HL-60 (cell line): ENCODE data around the gene SLC2A9.

Experiments used
- DNase-seq, 2 experiments: peaks; one replicate each; pipeline ENCODE4 v3.0.0-alpha.2; 2010 to 2020; ENCODE audit warnings: low read depth in 1 of 2, low spot score in 1 of 2
- H3K27ac ChIP-seq: fragments of 250-450 bp; sonication (Bioruptor Pico); replicated peaks from 2 replicates; pipeline ENCODE4 v1.5.1; 2020; ENCODE audit warnings: mild to moderate bottlenecking, moderate library complexity
- H3K27me3 ChIP-seq: fragments of 250-450 bp; sonication (Bioruptor Pico); 2 replicates; pipeline ENCODE4 v1.5.1; 2021; ENCODE audit warnings: mild to moderate bottlenecking, moderate library complexity; ENCODE audit not compliant: insufficient read depth, poor library complexity, severe bottlenecking
- H3K4me3 ChIP-seq: replicated peaks from 2 replicates; pipeline ENCODE4 v1.5.1; 2011; ENCODE audit warnings: mild to moderate bottlenecking, control low read depth, low read length; ENCODE audit not compliant: insufficient read depth
- CTCF ChIP-seq: IDR thresholded peaks from one replicate; pipeline ENCODE4 v1.5.1; 2011; ENCODE audit warnings: low read length, control low read depth, inconsistent platforms; ENCODE audit not compliant: insufficient read depth
- GABPA ChIP-seq: IDR thresholded peaks from 2 replicates; pipeline ENCODE4 v1.6.1; 2012; ENCODE audit warnings: low read depth
- POLR2AphosphoS5 ChIP-seq: IDR thresholded peaks from 2 replicates; pipeline ENCODE4 v1.6.1; 2012; ENCODE audit warnings: low read depth
- REST ChIP-seq: IDR thresholded peaks from 2 replicates; pipeline ENCODE4 v1.6.1; 2012; ENCODE audit warnings: low read depth; ENCODE audit not compliant: insufficient replicate concordance
- SPI1 ChIP-seq: IDR thresholded peaks from 2 replicates; pipeline ENCODE4 v1.6.1; 2012; ENCODE audit warnings: low read depth, mild to moderate bottlenecking, borderline replicate concordance

Gene SLC2A9

GRCh38 chr4:9835430-9835829 lies 185.9 kb downstream of the SLC2A9 start:
- TF ChIP-seq SPI1 (no peak), CTCF (no peak)
- Histone ChIP-seq H3K4me3 (no peak overlapping the region), H3K27me3 (no peaks in the 10 kb centered on the region), H3K27ac (no peak overlapping the region)
- DNase-seq: no peak

DNA sequence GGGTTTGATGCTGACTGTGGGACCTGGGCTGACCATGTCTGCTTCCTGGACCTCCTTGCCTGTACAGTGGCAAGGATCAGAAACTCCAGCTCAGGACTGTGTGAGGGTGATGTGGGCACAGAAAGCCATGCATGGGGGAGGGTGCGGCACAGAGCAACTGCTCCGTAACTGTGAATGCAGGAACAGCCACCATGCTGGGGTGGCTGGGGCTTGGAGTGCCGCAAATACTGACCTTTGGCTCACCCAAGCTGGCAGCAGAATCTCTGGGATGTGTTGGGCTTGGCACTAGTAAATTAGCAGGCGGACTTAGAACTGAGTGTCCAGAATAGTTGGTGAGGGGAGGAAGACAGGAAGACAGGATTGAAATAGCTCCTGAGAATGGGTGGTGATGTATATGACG lies 187.9 kb downstream of the SLC2A9 start:
- TF ChIP-seq REST (no peak), CTCF (no peak)
- H3K27me3 ChIP-seq: no peaks in the 10 kb centered on the region
- no peak overlapping the region for H3K27ac ChIP-seq
- H3K4me3 ChIP-seq: no peak overlapping the region
- no peak for DNase-seq

DNA sequence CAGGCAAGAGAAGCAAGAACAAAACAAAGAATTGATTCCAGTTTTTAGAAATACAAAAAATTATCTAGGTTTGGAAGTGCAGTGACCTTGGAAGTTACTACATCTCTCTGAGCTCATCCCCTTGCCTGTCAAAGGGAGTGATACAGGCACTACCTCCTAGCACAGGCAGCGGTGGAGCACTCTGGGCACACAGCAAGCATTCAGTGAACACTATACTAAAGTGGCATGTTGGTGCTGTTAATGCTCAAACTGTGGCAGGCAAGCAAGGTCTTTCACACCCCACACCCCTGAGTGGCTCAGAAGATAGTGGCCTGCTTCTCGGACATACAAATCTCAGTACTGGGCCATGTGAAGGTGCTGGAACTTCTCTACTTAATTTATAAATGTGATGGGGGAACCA lies 188.7 kb downstream of the SLC2A9 start:
- Histone ChIP-seq H3K27me3 (no peaks in the 10 kb centered on the region), H3K4me3 (no peak overlapping the region), H3K27ac (no peak overlapping the region)
- DNase-seq: no peak
- TF ChIP-seq SPI1 (no peak), POLR2AphosphoS5 (no peak), REST (no peak), GABPA (no peak), CTCF (no peak)

- TF ChIP-seq POLR2AphosphoS5 (no peak), GABPA (no peak), CTCF (no peak), REST (no peak), SPI1 (no peak)
- no peak overlapping the region for H3K27ac ChIP-seq
- no peak for DNase-seq
Measured at GRCh38 chr4:9826551-9826950, 194.7 kb downstream of the SLC2A9 start.

More at GRCh38 chr4:9826551-9826950, 194.7 kb downstream of the SLC2A9 start:
- H3K27me3 ChIP-seq: no peaks in the 10 kb centered on the region
- H3K4me3 ChIP-seq: no peak overlapping the region
